GM19455 (cell line): ENCODE results near the gene FANCG.
A peak's percentile ranks its signal among the peaks of the same experiment; 100 is the strongest.

Source experiments
- ATAC-seq: cut with Tn5 transposase; IDR thresholded peaks from one replicate; pipeline ENCODE4 v1.9.1; 2021; ENCODE audit not compliant: unreplicated experiment

FANCG gene

GRCh38 chr9:35103660-35104191, 24.0 kb upstream of the FANCG start:
- no peak for ATAC-seq

DNA sequence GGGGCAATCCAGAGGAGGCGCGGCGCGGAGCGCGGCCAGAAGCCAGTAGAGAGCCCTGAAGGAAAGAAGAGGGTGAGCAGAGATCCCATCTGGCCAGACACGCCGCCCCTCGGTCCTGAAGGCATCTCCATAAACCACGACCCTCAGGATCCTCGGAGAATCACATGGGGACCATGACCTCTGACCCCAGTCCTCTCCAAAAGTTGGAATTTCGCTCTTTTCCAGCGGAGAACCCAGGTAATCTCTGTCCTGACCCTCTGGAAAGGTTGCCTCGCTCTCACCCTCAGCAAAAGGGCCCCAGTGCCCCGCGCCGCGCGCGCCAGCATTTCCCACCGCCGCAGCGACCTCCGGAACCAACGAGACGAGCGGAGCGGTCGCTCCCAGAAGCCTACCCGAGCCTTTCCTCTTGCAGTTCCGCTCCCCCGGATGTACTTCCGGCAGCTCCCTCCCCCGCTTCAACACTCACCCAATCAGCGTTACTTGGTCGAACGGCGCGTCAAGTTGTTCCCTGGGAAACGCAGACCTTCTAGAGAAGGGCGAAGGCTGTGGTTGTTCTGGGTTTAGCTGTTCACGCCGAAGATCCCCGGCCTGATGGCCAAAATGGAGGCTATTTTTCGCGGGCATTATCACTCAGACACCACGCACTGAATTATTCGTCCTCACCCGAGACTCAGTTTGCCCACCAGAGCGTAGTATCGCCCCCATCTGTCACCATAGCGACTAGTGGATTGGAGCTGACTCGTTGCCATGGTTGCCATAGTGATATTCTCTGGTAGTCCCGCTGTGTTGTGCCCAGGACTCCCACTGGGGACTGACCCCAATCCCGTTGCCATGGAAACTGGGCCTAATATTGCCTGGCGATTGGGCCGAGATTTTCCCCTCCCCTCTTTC, 23.3 kb upstream of the FANCG start, which contains the start of gene STOML2:
TSS of gene STOML2 (minus strand) at position 363 of the 891 bp plus-strand sequence. CDS start at position 326, 37 bp downstream.
- ATAC-seq, result peak; percentile 93

DNA sequence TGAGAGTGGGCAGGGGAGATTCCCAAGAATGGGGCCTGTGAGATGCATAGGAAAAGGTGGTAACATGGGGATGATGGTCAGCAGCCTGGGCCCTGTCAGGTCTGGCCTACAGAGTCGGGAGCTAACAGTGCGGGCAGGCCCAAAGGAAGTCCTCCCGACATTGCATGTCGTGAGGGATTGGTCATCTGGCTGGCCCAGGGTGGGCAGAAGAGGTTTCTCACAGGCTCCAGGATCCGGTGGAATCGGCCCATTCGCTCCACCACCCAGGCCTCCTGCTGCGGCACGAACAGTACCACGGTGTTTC, 22.7 kb upstream of the FANCG start:
- no peak for ATAC-seq

- no peak for ATAC-seq
Measured at GRCh38 chr9:35097573-35097972, 17.8 kb upstream of the FANCG start.

GRCh38 chr9:35096035-35096849, 16.5 kb upstream of the FANCG start, which contains the start of gene PIGO:
TSS of gene PIGO (minus strand) at chr9:35096591. CDS start at chr9:35095565, 1,026 bp downstream.
- ATAC-seq, result peak; percentile 86

GRCh38 chr9:35091536-35091935, 11.8 kb upstream of the FANCG start:
- ATAC-seq, result no peak

DNA sequence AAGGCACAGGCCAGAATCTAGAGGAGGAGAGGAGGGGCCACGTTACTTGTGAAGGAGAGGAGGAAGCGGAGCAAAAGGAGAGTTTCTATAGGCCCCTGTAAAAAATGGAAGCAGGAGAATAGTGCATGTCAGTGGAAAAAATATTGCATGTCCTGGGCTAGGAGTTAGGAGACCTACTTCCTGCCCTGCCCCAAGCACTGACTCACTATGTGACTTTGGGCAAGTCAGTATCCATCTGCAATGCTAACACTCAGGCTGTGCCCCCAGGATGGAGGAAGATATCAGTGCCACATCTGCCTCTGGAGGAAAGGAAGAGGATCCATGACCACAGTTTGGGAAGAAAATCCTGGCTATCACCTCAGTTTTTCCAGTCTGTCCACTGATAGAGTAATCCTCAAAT, 9.7 kb upstream of the FANCG start:
- ATAC-seq, result no peak

- ATAC-seq, result no peak
Measured at GRCh38 chr9:35085078-35085477, 5.3 kb upstream of the FANCG start.

DNA sequence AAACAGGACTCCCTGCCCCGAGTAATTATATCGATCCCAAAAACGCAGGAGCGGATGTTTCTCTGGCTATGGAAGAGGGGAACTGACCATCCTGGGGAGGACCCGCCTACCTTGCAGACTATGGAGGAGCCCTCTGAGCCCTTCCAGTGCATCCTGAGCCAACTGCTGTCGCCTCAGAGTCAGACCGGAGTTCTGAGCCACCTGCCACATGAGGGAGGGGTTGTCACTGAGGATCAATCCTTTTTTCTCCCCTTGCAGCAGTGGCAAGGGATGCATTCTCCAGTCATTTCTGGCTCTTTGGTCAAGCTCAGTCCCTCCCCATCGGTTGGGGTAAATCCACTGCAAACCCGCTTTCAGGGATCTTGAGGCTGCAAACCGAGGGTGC, 709 bp downstream of the FANCG start:
- ATAC-seq, result peak; percentile 2

DNA sequence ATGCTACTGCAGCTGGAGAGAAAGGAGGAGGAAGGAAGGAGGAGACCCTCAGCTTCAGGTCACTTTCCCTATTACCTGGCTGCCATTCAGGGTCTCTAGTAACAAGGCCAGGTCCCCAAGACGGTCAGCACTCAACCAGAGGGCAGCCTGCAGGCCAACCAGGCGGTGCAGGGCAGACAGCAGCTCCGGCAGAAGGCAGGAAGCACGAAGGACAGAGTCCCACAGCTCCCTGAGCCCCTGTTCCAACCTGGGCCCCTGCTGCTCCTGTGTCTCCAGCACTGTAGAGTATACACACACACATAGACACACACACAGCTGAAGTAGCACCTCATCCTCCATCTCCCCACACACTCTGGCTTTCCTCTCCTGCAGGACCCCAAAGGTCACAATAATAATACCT, 1.7 kb downstream of the FANCG start:
- no peak for ATAC-seq

- ATAC-seq, result no peak
Measured at GRCh38 chr9:35076848-35077247, 2.9 kb downstream of the FANCG start.

GRCh38 chr9:35075358-35075757, 4.4 kb downstream of the FANCG start:
- ATAC-seq, result no peak

DNA sequence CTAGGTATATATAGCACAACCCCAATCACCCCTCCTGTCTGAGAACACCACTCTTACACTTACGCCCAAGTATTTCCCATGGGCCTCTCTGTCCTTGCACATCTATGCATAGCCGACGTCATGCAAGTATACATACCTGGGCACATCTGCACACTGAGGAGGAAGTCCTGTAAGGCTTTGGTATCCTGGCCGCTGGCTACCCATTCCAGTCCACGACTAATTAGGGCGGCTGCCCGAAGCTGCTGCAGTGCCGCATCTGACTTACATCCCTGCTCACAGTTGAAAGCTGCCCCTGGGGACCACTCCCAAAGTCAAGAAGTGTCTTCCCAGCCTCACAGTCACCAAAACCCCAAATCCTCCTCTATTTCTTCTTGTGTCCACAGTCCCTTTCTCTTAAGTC, 5.0 kb downstream of the FANCG start:
- no peak for ATAC-seq

DNA sequence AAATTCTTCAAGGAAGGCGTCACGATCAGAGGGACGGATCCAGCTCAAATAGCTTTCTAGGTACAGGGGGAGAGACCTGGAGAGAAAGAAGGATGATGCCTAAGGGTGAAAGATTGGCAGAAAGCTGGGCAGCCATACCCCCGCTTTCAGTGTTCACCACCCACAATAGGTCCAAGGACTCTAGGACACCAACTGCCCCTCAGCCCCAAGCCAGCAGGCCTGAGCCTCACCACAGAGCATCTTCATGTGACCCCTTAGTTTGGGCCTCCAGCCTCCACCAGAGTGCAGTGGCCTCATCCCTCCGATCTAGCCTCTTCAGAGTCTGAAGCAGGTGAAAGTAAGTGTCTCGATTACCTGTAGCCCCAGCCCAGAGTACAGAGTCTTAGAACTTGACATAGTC, 5.6 kb downstream of the FANCG start:
- no peak for ATAC-seq

DNA sequence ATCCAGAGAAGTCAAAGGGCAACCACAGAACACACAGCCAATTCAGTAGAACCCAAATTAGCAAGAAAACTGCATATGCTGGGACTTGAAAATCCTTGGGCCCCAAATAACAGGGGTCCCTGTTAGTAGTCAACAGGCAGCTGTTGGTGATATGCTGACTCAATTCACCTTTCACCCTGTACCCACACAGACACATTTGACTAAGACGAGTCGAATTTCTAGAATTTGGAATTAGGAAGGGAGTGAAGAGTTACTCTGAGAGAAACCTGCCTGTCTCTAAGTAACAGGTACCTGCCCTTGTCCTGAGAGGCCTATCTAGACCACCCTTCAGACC, 6.5 kb downstream of the FANCG start:
- ATAC-seq, result no peak

- ATAC-seq, result peak; percentile 86
Measured at GRCh38 chr9:35072461-35073278, 7.1 kb downstream of the FANCG start, which contains the start of gene VCP. TSS of gene VCP (minus strand) at chr9:35072625. CDS start at chr9:35072353, 272 bp downstream.

DNA sequence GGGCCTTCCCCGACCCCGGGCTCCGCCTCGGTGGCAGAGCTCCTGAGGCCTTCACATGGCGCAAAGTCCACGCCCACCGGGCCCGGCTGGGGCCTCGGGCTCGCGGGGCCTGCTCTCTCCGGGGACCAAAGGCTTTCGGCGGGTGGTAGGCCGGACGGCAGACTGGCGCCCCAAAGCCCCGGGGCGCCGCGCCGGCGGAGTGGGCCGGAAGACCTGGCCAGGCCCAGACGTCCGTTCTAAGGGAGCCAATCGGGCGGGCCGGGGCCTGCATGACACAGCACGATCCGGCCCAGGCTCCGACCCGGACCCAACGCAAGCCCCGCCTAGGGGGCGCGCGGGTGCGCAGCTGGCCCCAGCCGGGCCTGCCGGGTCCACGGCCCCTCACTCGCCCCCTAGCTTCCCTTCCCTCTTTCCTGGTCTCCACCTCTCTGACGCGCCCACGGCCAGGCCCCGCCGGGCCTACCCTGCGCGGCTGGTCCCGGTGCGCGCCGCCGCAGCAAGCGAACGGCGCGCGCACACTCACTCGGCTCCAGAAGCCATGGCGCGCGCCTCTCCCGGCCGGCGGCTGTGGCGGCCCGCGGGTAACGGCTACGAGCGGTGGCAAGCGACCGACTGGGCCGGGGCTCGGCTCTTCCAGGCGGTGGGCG, 7.8 kb downstream of the FANCG start:
- peak; percentile 56 for ATAC-seq

GRCh38 chr9:35070823-35071813, 8.6 kb downstream of the FANCG start:
- no peak for ATAC-seq

DNA sequence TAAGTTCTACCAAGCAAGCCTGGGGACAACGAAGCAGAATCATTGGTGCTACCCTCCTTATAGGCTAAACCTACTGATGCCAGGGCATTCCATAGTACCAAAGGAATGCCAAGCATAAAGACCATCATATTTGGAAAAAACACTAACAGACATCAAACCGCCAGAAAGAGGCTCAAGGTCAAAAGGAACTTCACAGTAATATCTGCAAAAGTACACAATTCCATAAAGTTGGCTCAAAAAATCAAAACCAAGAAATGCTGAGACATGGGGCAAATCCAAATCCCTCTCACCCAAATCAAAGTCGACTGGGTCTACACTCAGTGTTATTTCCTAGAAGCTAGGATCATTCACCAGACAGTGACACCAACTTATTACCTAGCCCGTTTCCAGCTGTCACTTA, 10.7 kb downstream of the FANCG start:
- ATAC-seq, result no peak
